ENCODE data around the gene ZNF503.

ZNF503 gene

DNA sequence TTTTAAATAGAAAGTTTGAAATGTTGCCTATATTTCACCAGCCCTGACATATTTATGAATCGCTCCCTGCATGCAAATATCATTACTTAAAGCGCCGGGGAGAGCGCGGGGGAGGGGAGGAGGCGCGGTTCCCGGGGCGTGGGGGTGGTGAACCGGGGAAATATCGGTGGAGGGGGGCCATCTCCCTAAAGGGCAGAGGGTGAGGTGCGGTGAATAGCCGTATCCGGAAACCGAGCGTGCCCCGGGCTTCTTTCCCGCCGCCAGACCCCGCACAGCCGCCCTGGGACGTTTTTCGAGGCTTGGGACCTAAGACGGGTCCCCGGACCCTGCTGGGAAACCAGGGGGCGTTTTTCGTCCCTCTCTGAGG is 6.9 kb upstream of the ZNF503 start:
- Histone ChIP-seq H3K27ac (peak overlapping the region; percentile 38 to 95 (median 88)), H3K4me3 (peak overlapping the region; percentile 55 to 79 (median 70))

DNA sequence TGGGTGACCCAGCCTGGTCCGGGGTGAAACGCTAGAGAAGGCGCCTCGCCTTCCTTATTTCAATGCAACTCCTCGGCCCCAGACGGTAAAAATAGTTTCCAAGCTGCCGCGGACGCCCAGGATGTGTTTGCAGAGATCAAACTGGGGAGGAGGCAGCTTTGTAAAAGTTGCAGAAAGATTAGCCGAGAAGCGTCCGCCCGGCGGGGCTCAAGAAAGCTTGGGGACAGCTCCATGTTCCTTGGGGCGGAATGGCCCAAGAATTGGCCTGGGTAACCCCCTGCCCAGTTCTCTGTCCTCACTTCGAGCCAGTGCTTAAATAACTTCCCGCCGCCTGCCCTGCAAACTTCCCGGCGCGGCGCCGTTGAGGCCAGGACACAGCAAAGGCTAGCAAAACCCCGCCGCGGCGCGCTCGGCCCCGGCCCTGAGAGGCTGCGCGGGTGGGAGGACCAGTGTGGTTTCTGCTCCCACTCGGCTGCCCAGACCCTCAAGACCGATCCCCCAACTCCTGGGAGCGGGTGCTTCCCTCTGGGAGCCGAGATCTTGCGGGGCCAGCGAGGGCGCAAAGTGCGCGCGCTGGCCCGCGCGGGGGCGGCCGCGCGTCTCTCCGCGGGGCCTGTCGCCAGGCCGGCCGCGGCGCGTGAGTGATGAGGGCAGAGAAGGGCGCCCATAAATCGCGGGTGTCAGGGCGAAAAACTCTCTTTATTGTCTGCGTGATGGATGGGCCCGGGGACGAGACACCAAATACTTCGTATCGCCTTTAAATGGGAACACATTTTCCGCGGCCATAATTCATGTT is 6.3 kb upstream of the ZNF503 start:
- H3K27ac ChIP-seq = peak overlapping the region in 20 of 21 experiments; percentile 72 to 95 (median 88)
- H3K4me3 ChIP-seq = peak overlapping the region; percentile 55 to 79 (median 70)

DNA sequence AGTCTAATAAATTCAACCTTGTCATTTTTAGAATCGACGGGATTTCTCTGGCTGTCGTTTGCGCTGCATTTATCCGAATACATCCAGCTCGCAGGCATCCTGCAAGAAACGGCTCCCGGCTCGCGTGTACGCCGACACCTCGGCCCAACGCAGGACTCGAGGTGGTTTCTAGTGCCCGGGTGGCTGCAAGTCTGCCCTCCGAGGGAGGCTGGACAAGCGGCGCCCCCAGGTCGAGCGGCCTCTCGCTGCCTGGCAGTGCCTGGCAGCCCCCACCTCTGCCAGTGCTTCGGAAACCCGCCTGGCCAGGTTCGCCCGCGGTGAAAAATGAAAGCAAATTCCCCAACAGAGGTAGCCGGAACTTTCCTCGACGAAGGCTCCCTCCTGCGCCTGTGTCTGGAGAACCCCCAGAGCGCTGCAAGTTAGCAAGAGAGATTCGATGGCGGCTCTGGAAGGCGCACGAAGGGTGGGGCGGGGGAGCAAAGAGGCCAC is 5.7 kb upstream of the ZNF503 start:
- Histone ChIP-seq H3K4me3 (peak overlapping the region in 6 of 7 experiments; percentile 55 to 79 (median 72)), H3K27ac (peak overlapping the region in 20 of 21 experiments; percentile 38 to 95 (median 88))

- peak overlapping the region in 11 of 21 experiments; percentile 36 to 95 (median 89) for H3K27ac ChIP-seq
- peak overlapping the region in 4 of 7 experiments; percentile 65 to 93 (median 77) for H3K4me3 ChIP-seq
Observed at GRCh38 chr10:75406462-75407223, 5.1 kb upstream of the ZNF503 start.

DNA sequence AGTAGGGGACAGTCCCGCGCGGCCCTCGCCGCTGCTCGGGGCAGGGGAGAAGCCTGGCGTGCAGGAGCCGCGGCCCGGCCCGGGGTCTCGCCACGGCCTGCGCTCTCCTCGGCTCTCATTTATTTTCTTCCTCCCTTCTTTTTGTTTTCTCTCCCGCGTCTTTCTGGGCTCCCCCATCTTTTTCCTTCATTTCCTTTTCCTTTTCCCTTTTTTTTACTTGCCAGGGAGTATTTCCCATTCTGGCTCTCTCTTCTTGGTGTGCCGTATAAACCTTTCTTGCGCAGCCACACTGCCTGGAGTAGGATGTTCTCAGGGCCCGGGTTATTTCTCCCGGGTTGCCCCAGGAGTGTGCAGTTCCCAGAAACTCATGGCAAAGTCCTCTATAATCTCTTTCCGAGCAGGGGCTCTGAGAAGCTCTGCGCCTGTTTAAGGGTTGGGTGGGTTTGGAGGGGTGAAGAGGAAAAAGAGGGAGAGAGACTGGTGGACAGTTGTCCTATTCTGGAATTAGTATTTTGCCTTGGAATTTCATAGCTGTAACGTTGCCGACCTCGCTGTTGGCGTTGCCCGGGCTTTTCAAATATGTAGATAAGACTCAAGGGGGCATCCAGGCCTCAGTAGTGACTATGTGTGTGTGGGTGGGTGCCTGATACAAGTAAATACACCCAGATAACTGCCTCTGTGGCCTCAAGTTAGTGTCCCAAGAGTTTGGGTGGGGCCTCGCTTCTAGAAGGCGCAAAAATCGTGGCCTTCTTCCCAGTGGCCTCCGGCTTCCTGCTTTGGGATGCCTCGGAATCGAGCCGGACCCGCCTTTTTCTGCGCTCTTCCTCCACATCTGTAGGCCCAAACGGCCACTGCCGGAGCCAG is 4.3 kb upstream of the ZNF503 start:
- Histone ChIP-seq H3K4me3 (peak overlapping the region in 4 of 7 experiments; percentile 62 to 93 (median 76)), H3K27ac (peak overlapping the region in 12 of 21 experiments; percentile 34 to 95 (median 90))

GRCh38 chr10:75404815-75405597 is 3.4 kb upstream of the ZNF503 start:
- H3K4me3 ChIP-seq = peak overlapping the region in 6 of 7 experiments; percentile 62 to 93 (median 84)
- H3K27ac ChIP-seq = peak overlapping the region in 19 of 21 experiments; percentile 33 to 96 (median 88)

GRCh38 chr10:75403939-75404814 is 2.6 kb upstream of the ZNF503 start:
- peak overlapping the region; percentile 62 to 93 (median 80) for H3K4me3 ChIP-seq
- peak overlapping the region in 20 of 21 experiments; percentile 8 to 96 (median 88) for H3K27ac ChIP-seq

DNA sequence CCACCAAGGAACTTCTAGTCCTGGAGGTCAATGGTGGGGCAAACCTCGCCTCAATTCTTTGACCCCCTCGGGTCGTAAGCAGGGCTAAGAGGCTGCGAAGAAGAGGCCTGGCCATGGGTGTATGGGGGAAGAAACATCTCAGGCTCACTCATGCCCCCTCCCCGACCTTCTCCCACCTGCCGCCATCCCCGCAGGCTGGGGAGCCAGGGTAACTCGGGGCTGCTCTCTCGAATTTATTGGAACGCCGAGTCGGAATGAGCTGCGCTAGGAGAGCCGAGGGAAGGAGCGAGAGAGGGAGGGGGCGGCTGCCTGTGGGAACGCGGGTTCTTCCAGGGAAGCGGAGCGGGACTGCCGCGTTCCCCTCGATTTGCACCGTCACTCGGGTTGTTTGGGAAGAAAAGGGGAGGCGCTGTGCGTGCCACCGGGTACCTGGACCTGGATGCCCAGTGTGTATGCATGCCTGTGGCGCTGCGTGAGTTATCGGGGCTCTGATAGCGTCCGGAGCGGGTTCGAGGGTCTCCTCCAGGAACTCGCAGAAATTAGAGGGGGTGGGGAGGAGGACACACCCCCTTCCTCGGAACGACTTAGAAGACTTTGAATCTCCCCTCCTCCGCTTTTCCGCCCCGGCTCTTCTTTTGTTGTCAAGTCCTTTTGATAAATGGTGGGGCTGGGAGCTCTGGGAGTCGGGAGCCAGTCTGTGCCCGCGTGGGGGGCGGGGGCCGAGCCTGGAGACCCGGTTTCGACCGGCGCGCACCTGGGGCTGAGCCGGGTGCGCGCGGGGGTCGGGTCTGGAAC is 1.8 kb upstream of the ZNF503 start:
- peak overlapping the region in 20 of 21 experiments; percentile 73 to 96 (median 88) for H3K27ac ChIP-seq
- H3K4me3 ChIP-seq = peak overlapping the region; percentile 62 to 93 (median 80)

- Histone ChIP-seq H3K4me3 (peak overlapping the region; percentile 62 to 93 (median 80)), H3K27ac (peak overlapping the region in 20 of 21 experiments; percentile 73 to 96 (median 88))
Observed at GRCh38 chr10:75402486-75403143, 1.1 kb upstream of the ZNF503 start.

DNA sequence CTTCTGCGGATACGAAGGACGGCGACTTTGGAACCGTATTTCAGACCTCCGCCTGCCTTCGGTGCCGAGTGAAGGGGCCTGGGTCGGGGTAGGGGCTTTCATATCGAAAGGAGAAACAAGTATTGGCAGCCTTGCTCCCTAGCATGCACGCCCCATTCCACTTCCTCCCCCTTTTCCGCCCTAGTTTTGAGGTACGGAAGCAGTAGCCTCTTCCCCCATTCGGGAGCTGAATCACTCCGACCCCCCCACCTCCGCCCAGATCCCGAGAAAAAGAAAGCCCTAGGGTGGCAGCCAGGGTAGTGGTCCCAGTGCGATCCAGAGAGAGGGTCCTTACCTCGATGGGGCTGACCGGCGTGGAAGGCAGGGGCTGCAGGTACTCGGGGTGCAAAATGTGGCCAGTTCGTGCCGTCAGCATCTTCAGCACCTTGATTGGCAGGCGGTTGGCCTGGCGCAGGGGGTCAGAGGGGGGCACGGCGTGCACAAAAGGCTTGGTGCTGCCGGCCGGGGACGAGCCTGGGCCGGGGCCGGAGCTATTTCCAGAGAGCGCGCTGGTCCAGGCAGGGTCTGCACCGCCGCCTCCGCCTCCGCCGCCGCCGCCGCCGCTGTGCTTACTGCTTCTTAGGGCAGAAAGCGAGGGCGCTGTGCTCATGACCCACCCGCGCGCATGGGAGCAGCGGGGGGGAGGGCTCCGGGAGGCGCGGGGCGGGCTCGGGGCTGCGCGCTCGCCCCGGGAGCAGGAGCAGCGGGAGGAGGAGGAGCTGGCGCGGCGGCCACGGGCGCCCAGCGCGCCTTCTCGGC is 594 bp downstream of the ZNF503 start:
- Histone ChIP-seq H3K4me3 (peak overlapping the region; percentile 62 to 93 (median 80)), H3K27ac (peak overlapping the region; percentile 70 to 96 (median 88))

GRCh38 chr10:75400163-75400770 is 1.3 kb downstream of the ZNF503 start:
- peak overlapping the region; percentile 62 to 93 (median 80) for H3K4me3 ChIP-seq
- peak overlapping the region; percentile 70 to 96 (median 88) for H3K27ac ChIP-seq

- H3K27ac ChIP-seq = peak overlapping the region; percentile 36 to 96 (median 88)
- H3K4me3 ChIP-seq = peak overlapping the region; percentile 62 to 93 (median 80)
Observed at GRCh38 chr10:75399461-75400162, 2.0 kb downstream of the ZNF503 start.

GRCh38 chr10:75398692-75399460 is 2.7 kb downstream of the ZNF503 start:
- H3K4me3 ChIP-seq = peak overlapping the region; percentile 62 to 93 (median 80)
- H3K27ac ChIP-seq = peak overlapping the region; percentile 6 to 96 (median 88)

Measured in skin epidermis (tissue), 12 donors.